OCI-LY1 (cell line): ENCODE results near the gene KRTAP5-1.

Experiments
- H2AFZ ChIP-seq: fragments of 200-600 bp; sonication (generic), shearing (Covaris generic); 2 replicates; pipeline ENCODE4 v1.6.0; 2014; ENCODE audit warnings: antibody characterized with exemption, mild to moderate bottlenecking, low read length
- H3F3A ChIP-seq: fragments of 200-600 bp; sonication (generic), shearing (Covaris generic); 2 replicates; pipeline ENCODE4 v1.6.0; 2014; ENCODE audit warnings: mild to moderate bottlenecking, antibody characterized with exemption, low read length, moderate library complexity; ENCODE audit not compliant: insufficient read depth
- H3K27ac ChIP-seq: fragments of 200-600 bp; sonication (generic); 2 replicates; pipeline ENCODE4 v1.5.1; 2014; ENCODE audit warnings: low read length, mixed run types, mild to moderate bottlenecking, low read depth; ENCODE audit not compliant: poor library complexity, severe bottlenecking
- H3K27me3 ChIP-seq: fragments of 200-600 bp; sonication (generic); 2 replicates; pipeline ENCODE4 v1.6.0; 2014; ENCODE audit warnings: antibody characterized with exemption, mild to moderate bottlenecking, low read length, moderate library complexity; ENCODE audit not compliant: insufficient read depth
- H3K36me3 ChIP-seq: fragments of 200-600 bp; sonication (generic); 2 replicates; pipeline ENCODE4 v1.6.1; 2014; ENCODE audit warnings: mild to moderate bottlenecking, antibody characterized with exemption, low read length, moderate library complexity, mixed read lengths; ENCODE audit not compliant: insufficient read depth
- H3K4me1 ChIP-seq: fragments of 200-600 bp; sonication (generic); 2 replicates; pipeline ENCODE4 v1.5.1; 2014; ENCODE audit warnings: mild to moderate bottlenecking, low read length, moderate library complexity; ENCODE audit not compliant: insufficient read depth, severe bottlenecking
- H3K4me2 ChIP-seq: fragments of 200-600 bp; sonication (generic), shearing (Covaris generic); 2 replicates; pipeline ENCODE4 v1.6.1; 2014; ENCODE audit warnings: low read length
- H3K4me3 ChIP-seq: fragments of 200-600 bp; sonication (generic); 2 replicates; pipeline ENCODE4 v1.5.1; 2014; ENCODE audit warnings: low read length, low read depth, mild to moderate bottlenecking, mixed read lengths; ENCODE audit not compliant: poor library complexity, severe bottlenecking
- H3K79me2 ChIP-seq: fragments of 200-600 bp; shearing (Covaris generic); 2 replicates; pipeline ENCODE4 v1.6.1; 2016; ENCODE audit warnings: mixed run types, low read length, mixed read lengths; ENCODE audit not compliant: insufficient read depth
- H3K9ac ChIP-seq: fragments of 200-600 bp; sonication (generic), shearing (Covaris generic); 2 replicates; pipeline ENCODE4 v1.6.1; 2014; ENCODE audit warnings: mild to moderate bottlenecking, low read length, mixed read lengths
- H3K9me2 ChIP-seq: fragments of 200-600 bp; sonication (generic), shearing (Covaris generic); 2 replicates; pipeline ENCODE4 v1.6.1; 2014; ENCODE audit warnings: low read depth, mild to moderate bottlenecking, low read length, mixed read lengths
- H3K9me3 ChIP-seq: fragments of 200-600 bp; shearing (Covaris generic); 2 replicates; pipeline ENCODE4 v1.6.1; 2014; ENCODE audit warnings: low read length, mixed read lengths
- H4K20me1 ChIP-seq: fragments of 200-600 bp; sonication (generic), shearing (Covaris generic); 2 replicates; pipeline ENCODE4 v1.6.0; 2016; ENCODE audit warnings: mild to moderate bottlenecking, low read length; ENCODE audit not compliant: insufficient read depth
- CTCF ChIP-seq: fragments of 200-600 bp; sonication (generic), shearing (Covaris generic); IDR thresholded peaks from 2 replicates; pipeline ENCODE4 v1.5.1; 2017; ENCODE audit warnings: mild to moderate bottlenecking, antibody characterized with exemption, low read length, moderate library complexity, mixed read lengths
- EZH2 ChIP-seq: fragments of 200-600 bp; sonication (generic), shearing (Covaris generic); IDR thresholded peaks from 2 replicates; pipeline ENCODE4 v1.8.0; 2017; ENCODE audit warnings: borderline replicate concordance, mixed run types, mild to moderate bottlenecking, antibody characterized with exemption, low read length, moderate library complexity, mixed read lengths

Gene KRTAP5-1

GRCh38 chr11:1564535-1565172 lies 20.4 kb downstream of the KRTAP5-1 start:
- Histone ChIP-seq H3K9ac (no peak overlapping the region), H3K9me3 (no peaks in the 10 kb centered on the region), H3K36me3 (no peaks in the 10 kb centered on the region), H2AFZ (no peak overlapping the region), H3K79me2 (no peaks in the 10 kb centered on the region), H3K27ac (no peak overlapping the region), H3K4me1 (no peaks in the 10 kb centered on the region), H3K27me3 (peaks cover 16% of the 10 kb centered on the region; the same call in 1 of the 2 replicates), H3K4me3 (no peak overlapping the region), H3K9me2 (no peaks in the 10 kb centered on the region), H4K20me1 (no peaks in the 10 kb centered on the region), H3F3A (no peaks in the 10 kb centered on the region), H3K4me2 (no peak overlapping the region)
- TF ChIP-seq CTCF: no peak
- TF ChIP-seq EZH2: no peak

GRCh38 chr11:1563697-1564534 lies 21.2 kb downstream of the KRTAP5-1 start:
- H3K27me3 ChIP-seq: peaks cover 17% of the 10 kb centered on the region; the same call in 1 of the 2 replicates
- no peaks in the 10 kb centered on the region for H3K9me2 ChIP-seq
- H3K4me2 ChIP-seq: no peak overlapping the region
- TF ChIP-seq CTCF (no peak), EZH2 (no peak)
- H3K9me3 ChIP-seq: no peaks in the 10 kb centered on the region
- no peaks in the 10 kb centered on the region for H3K4me1 ChIP-seq
- H3K36me3 ChIP-seq: no peaks in the 10 kb centered on the region
- no peaks in the 10 kb centered on the region for H3F3A ChIP-seq
- no peaks in the 10 kb centered on the region for H3K79me2 ChIP-seq
- no peak overlapping the region for H3K27ac ChIP-seq
- no peak overlapping the region for H2AFZ ChIP-seq
- H3K9ac ChIP-seq: no peak overlapping the region
- no peak overlapping the region for H3K4me3 ChIP-seq
- H4K20me1 ChIP-seq: no peaks in the 10 kb centered on the region

DNA sequence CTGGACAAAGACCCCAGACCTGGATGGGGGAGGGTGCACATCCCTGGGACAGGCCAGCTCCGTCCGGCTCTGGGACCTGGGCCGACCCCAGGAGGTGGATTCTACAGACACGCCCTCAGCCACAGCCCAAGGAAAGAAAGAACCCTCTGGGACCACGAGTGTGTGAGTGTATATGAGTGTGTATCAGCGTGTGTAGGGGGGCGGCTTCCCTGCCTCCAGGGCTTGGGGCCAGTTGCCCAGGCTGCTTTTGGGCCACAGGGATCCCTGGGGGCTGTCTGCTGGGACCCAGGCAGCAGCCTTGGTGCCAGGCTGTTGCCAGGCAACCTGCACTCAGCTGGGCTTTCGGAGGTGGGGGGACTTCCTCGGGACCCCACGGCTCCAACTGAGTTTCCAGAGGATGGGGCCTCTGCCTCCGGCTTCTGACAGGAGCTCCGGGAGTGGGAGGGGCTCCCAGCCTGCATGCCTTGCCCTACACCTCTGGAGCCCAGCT lies 21.9 kb downstream of the KRTAP5-1 start:
- TF ChIP-seq CTCF (no peak), EZH2 (no peak)
- Histone ChIP-seq H3K9ac (no peak overlapping the region), H3K27me3 (peaks cover 17% of the 10 kb centered on the region; the same call in 1 of the 2 replicates), H3K4me2 (no peak overlapping the region), H3K9me3 (no peaks in the 10 kb centered on the region), H3K4me1 (no peaks in the 10 kb centered on the region), H3F3A (no peaks in the 10 kb centered on the region), H4K20me1 (no peaks in the 10 kb centered on the region), H3K36me3 (no peaks in the 10 kb centered on the region), H3K27ac (no peak overlapping the region), H3K79me2 (no peaks in the 10 kb centered on the region), H2AFZ (no peak overlapping the region), H3K9me2 (no peaks in the 10 kb centered on the region), H3K4me3 (no peak overlapping the region)
